Esophagus squamous epithelium (tissue), 4 donors: Measurements from ENCODE around the gene ADGRB3.

Experiments
- CTCF ChIP-seq, 6 experiments: fragments of 450-650 bp in 4 of 6; fragments of 200-600 bp in 2 of 6; sonication (generic) in 2 of 6; IDR thresholded peaks; one replicate each; pipeline ENCODE4 v1.5.1; 2016 to 2019; ENCODE audit warnings: antibody characterized with exemption in 6 of 6, mild to moderate bottlenecking in 4 of 6, moderate library complexity in 4 of 6
- POLR2A ChIP-seq, 4 donors: fragments of 450-650 bp; IDR thresholded peaks; one replicate each; pipeline ENCODE4 v1.6.1; 2017; ENCODE audit warnings: antibody characterized with exemption in 4 of 4, mild to moderate bottlenecking in 4 of 4, moderate library complexity in 3 of 4

DNA sequence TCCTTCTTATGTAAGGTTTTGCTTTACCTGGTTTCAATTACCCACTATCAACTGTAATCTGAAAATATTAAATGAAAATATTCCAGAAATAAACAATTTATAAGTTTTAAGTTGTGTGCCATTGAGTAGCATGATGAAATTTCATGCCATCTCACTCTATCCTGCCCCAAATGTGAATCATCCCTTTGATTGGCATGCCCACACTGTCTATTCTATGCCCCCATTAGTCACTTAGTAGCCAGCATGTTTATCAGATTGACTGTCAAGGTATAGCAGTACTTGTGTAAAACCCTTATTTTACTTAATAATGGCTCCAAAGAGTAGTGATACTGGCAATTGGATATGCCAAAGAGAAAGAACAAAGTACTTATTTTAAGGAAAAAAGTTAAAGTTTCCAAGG, 403.8 kb downstream of the ADGRB3 start:
- no peak for TF ChIP-seq CTCF (IDR thresholded peaks at IDR 0.05)
- no peak for TF ChIP-seq POLR2A (IDR thresholded peaks at IDR 0.05)
